Iris pigment epithelial cell (primary cell): Measurements from ENCODE around the gene HIP1R.
"Not testable (repeated sequence)": the region's sequence is repeated elsewhere in the genome, so short reads cannot be mapped to it uniquely, and the experiment has no call there.

Source experiments
- DNase-seq: peaks from one replicate; pipeline ENCODE4 v3.0.0-alpha.2; 2011; ENCODE audit warnings: low read depth

Gene HIP1R

GRCh38 chr12:122873540-122873939, 38.3 kb downstream of the HIP1R start:
- DNase-seq, result no peak

GRCh38 chr12:122874081-122874480, 38.8 kb downstream of the HIP1R start:
- no peak for DNase-seq

- DNase-seq, result no peak
Observed at GRCh38 chr12:122875590-122876220, 40.4 kb downstream of the HIP1R start.

GRCh38 chr12:122876281-122876680, 41.0 kb downstream of the HIP1R start:
- DNase-seq, result not testable (repeated sequence)

- peak; percentile 39 for DNase-seq
Observed at GRCh38 chr12:122876731-122877130, 41.5 kb downstream of the HIP1R start.

GRCh38 chr12:122878780-122879612, 43.7 kb downstream of the HIP1R start:
- DNase-seq, result no peak

- peak; percentile 68 for DNase-seq
Observed at GRCh38 chr12:122880155-122880667, 45.0 kb downstream of the HIP1R start.

GRCh38 chr12:122880668-122881067, 45.4 kb downstream of the HIP1R start:
- DNase-seq, result peak; percentile 42

- DNase-seq, result no peak
Observed at GRCh38 chr12:122882908-122883558, 47.8 kb downstream of the HIP1R start.

- DNase-seq, result no peak
Observed at GRCh38 chr12:122884091-122884826, 49.0 kb downstream of the HIP1R start.

- DNase-seq, result no peak
Observed at GRCh38 chr12:122884860-122885259, 49.6 kb downstream of the HIP1R start.

GRCh38 chr12:122886161-122886560, 50.9 kb downstream of the HIP1R start:
- no peak for DNase-seq

GRCh38 chr12:122886851-122887818, 51.9 kb downstream of the HIP1R start:
- DNase-seq, result peak; percentile 65

GRCh38 chr12:122887819-122888212, 52.6 kb downstream of the HIP1R start:
- no peak for DNase-seq

- DNase-seq, result peak; percentile 90
Observed at GRCh38 chr12:122888232-122888752, 53.0 kb downstream of the HIP1R start.

- no peak for DNase-seq
Observed at GRCh38 chr12:122889761-122890520, 54.7 kb downstream of the HIP1R start.

GRCh38 chr12:122891661-122892525, 56.6 kb downstream of the HIP1R start:
- peak; percentile 74 for DNase-seq

- not testable (repeated sequence) for DNase-seq
Observed at GRCh38 chr12:122892724-122893123, 57.5 kb downstream of the HIP1R start.
